ENCODE results near the gene LPIN1. TPM values are rescaled to one million over a fixed set of nuclear protein-coding genes. Genes with fewer than 3 reads are reported as not detected.

The LPIN1 gene
- total and polyA plus RNA-seq, 2 donors (not counting 1 experiment from before 2014, with no cell fraction given) = 36.3 to 99.1 TPM

GRCh38 chr2:11768946-11769345, 22.5 kb downstream of the LPIN1 start:
- peaks cover 20% of the 10 kb centered on the region for H3K79me2 ChIP-seq (ENCODE audit: control insufficient read depth, insufficient read depth, low read length)
- H3K9ac ChIP-seq (ENCODE audit: low read length) = no peak overlapping the region
- no peaks in the 10 kb centered on the region for H3K9me3 ChIP-seq (ENCODE audit: control extremely low read depth in 1 of 3, control insufficient read depth in 2 of 3, insufficient read depth in 1 of 3, low read length in 2 of 3)
- intact Hi-C loops (cut with micrococcal nuclease) = no loop called here
- no peak overlapping the region for H2AFZ ChIP-seq (ENCODE audit: insufficient read depth, low read depth, low read length, poor library complexity, severe bottlenecking)
- peaks cover 0 to 3% of the 10 kb centered on the region in 2 donors for H3K4me1 ChIP-seq (ENCODE audit: control insufficient read depth in 2 of 2, insufficient read depth in 2 of 2, low read length in 2 of 2)
- H3K4me1 Mint-ChIP-seq = no peaks in the 10 kb centered on the region
- no peak for TF ChIP-seq EZH2 (IDR thresholded peaks at IDR 0.05; ENCODE audit: borderline replicate concordance, insufficient read depth, low read depth, low read length, poor library complexity, severe bottlenecking)
- TF ChIP-seq CTCF (IDR thresholded peaks at IDR 0.05) = no peak
- no peak overlapping the region for H3K27ac ChIP-seq (ENCODE audit: low read length in 2 of 2)
- DNase-seq = no peak
- no peaks in the 10 kb centered on the region for H3K27me3 Mint-ChIP-seq
- H3K4me3 Mint-ChIP-seq = no peak overlapping the region
- no peak for ATAC-seq (ENCODE audit: low read depth)
- H3K4me2 ChIP-seq (replicated peaks; ENCODE audit: low read depth, low read length, poor library complexity, severe bottlenecking) = no peak overlapping the region
- H3K27me3 ChIP-seq (replicated peaks in 1 of 4; ENCODE audit: control extremely low read depth in 1 of 4, control insufficient read depth in 3 of 4, insufficient read depth in 4 of 4, low read length in 3 of 4) = no peaks in the 10 kb centered on the region
- H4K20me1 ChIP-seq (ENCODE audit: control insufficient read depth, insufficient read depth, low read length, poor library complexity, severe bottlenecking) = peaks cover 7% of the 10 kb centered on the region
- 100% methylated on average over 1 of the region's 3 CpGs for WGBS (ENCODE audit: insufficient coverage)
- H3K36me3 ChIP-seq (replicated peaks in 1 of 2; ENCODE audit: control extremely low read depth in 1 of 2, control insufficient read depth in 1 of 2, extremely low read depth in 1 of 2, insufficient read depth in 2 of 2, low read length in 1 of 2) = peaks cover 2 to 66% of the 10 kb centered on the region in 2 experiments
- ChIA-PET CTCF (interaction anchor here (1.4 kb wide), 1 partner anchor 15 kb away, joined by 3 read pairs; no protein-coding TSS in a partner anchor), POLR2A (no interaction called here)
- no peaks in the 10 kb centered on the region for H3K9me3 Mint-ChIP-seq (ENCODE audit: insufficient read depth)
- H3K4me3 ChIP-seq (ENCODE audit: control extremely low read depth in 1 of 5, extremely low read depth in 1 of 5, insufficient read depth in 1 of 5, low read depth in 2 of 5, low read length in 4 of 5) = no peak overlapping the region
- H3K27ac Mint-ChIP-seq = no peak overlapping the region

GRCh38 chr2:11769516-11769915, 23.1 kb downstream of the LPIN1 start:
- Histone ChIP-seq H2AFZ (ENCODE audit: insufficient read depth, low read depth, low read length, poor library complexity, severe bottlenecking) (no peak overlapping the region), H3K4me3 (ENCODE audit: control extremely low read depth in 1 of 5, extremely low read depth in 1 of 5, insufficient read depth in 1 of 5, low read depth in 2 of 5, low read length in 4 of 5) (no peak overlapping the region), H3K4me1 (ENCODE audit: control insufficient read depth in 2 of 2, insufficient read depth in 2 of 2, low read length in 2 of 2) (peaks cover 0 to 3% of the 10 kb centered on the region in 2 donors), H3K9ac (ENCODE audit: low read length) (no peak overlapping the region), H3K27me3 (replicated peaks in 1 of 4; ENCODE audit: control extremely low read depth in 1 of 4, control insufficient read depth in 3 of 4, insufficient read depth in 4 of 4, low read length in 3 of 4) (no peaks in the 10 kb centered on the region), H3K79me2 (ENCODE audit: control insufficient read depth, insufficient read depth, low read length) (peaks cover 16% of the 10 kb centered on the region), H4K20me1 (ENCODE audit: control insufficient read depth, insufficient read depth, low read length, poor library complexity, severe bottlenecking) (peaks cover 7% of the 10 kb centered on the region), H3K27ac (ENCODE audit: low read length in 2 of 2) (no peak overlapping the region), H3K4me2 (replicated peaks; ENCODE audit: low read depth, low read length, poor library complexity, severe bottlenecking) (no peak overlapping the region), H3K9me3 (ENCODE audit: control extremely low read depth in 1 of 3, control insufficient read depth in 2 of 3, insufficient read depth in 1 of 3, low read length in 2 of 3) (no peaks in the 10 kb centered on the region), H3K36me3 (replicated peaks in 1 of 2; ENCODE audit: control extremely low read depth in 1 of 2, control insufficient read depth in 1 of 2, extremely low read depth in 1 of 2, insufficient read depth in 2 of 2, low read length in 1 of 2) (peaks cover 2 to 72% of the 10 kb centered on the region in 2 experiments)
- ChIA-PET CTCF (interaction anchor here (0.9 kb wide), 2 partner anchors 74 to 77 kb away, joined by 3 read pairs; no protein-coding TSS in a partner anchor), POLR2A (no interaction called here)
- no peaks in the 10 kb centered on the region for H3K27me3 Mint-ChIP-seq
- no peak overlapping the region for H3K4me3 Mint-ChIP-seq
- H3K4me1 Mint-ChIP-seq = peaks cover under 1% of the 10 kb centered on the region
- DNase-seq (no peak), ATAC-seq (ENCODE audit: low read depth) (no peak)
- WGBS (ENCODE audit: insufficient coverage) = 23% methylated on average over 3 of the region's 3 CpGs
- intact Hi-C loops (cut with micrococcal nuclease) = no loop called here
- H3K9me3 Mint-ChIP-seq (ENCODE audit: insufficient read depth) = no peaks in the 10 kb centered on the region
- no peak overlapping the region for H3K27ac Mint-ChIP-seq
- no peak for TF ChIP-seq CTCF (IDR thresholded peaks at IDR 0.05)
- TF ChIP-seq EZH2 (IDR thresholded peaks at IDR 0.05; ENCODE audit: borderline replicate concordance, insufficient read depth, low read depth, low read length, poor library complexity, severe bottlenecking) = no peak

Measured in B cell (primary cell).